KOPT-K1 (cell line): Measurements from ENCODE around the gene DOCK2.
"Not testable (repeated sequence)": the region's sequence is repeated elsewhere in the genome, so short reads cannot be mapped to it uniquely, and the experiment has no call there.

Experiments
- H3K27ac ChIP-seq: fragments of 200-600 bp; sonication (generic); 2 replicates; pipeline ENCODE4 v1.5.1; 2016; ENCODE audit warnings: antibody characterized with exemption, mild to moderate bottlenecking, low read depth, low read length; ENCODE audit not compliant: poor library complexity, severe bottlenecking
- H3K36me3 ChIP-seq: fragments of 200-600 bp; sonication (generic); 2 replicates; pipeline ENCODE4 v1.5.1; 2017; ENCODE audit warnings: antibody characterized with exemption, mild to moderate bottlenecking, low read length, moderate library complexity; ENCODE audit not compliant: insufficient read depth
- H3K9me3 ChIP-seq: fragments of 200-600 bp; sonication (generic); 2 replicates; pipeline ENCODE4 v1.5.1; 2017; ENCODE audit warnings: antibody characterized with exemption, low read length, mild to moderate bottlenecking; ENCODE audit not compliant: insufficient read depth, poor library complexity, severe bottlenecking

The DOCK2 gene

DNA sequence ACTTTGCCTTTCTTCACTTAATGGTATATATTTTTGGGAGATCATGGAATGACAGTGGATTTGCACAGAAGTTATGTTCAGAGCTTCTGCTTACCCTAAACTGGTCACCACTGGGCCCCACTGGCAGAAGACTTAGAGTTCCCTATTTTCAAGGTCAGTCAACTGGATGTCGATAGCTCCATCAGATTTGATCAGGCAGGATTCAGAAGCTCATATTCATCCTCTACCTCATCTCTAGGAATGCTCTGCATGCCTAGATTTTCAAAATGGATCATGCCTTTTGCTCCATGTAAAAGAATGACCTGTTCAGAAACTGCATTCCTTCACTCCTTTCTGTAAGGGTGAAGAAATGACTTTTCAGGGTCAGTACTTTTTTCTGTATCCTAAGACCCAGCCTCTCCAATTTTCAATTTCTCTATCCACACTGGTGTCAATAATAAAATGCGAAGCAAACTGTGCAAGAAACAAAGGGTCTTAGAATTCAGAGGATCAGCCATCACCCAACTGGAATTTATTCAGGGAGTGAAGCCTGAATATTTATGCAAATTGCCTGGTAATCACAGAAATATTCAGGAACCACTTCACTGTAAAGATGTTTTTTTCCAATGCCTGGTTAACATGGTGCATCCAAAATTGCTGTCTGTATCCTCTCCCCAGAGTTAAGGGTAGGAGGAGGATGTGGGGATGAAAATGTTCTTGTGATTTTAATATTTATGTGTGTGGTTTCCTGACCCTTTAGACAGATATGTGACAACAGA, 125.4 kb downstream of the DOCK2 start:
- H3K9me3 ChIP-seq = no peaks in the 10 kb centered on the region

DNA sequence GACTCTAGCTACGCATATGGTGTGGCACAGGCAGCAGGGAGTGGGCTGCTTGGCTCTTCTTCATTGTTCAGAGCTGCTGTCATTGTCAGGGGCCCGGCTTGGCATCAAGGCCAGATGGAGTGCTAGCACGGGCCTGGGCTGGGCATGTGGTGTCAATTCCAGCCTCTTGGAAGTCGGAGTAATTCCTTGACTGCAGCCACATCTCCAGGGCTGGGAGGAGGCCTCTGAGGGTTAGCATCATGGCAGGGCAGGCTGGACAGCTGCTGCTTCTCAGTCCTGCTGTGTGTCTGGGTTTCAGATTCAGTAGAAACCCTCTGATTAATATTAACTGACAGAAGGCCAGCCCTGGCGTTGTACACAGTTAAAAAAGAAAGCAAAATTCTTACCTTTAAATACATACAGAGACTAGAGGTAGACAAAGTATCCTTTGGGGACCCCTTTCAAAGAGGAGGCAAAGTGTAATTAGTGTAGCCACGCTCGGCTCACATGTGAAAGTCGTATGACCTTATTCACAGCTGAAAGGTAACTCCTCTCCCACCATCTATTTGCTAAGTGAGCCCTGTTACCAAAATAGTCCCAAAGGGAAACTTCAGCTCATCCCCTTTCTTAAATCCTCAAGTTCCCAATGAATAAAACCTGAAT, 126.4 kb downstream of the DOCK2 start:
- Histone ChIP-seq H3K27ac (no peak overlapping the region), H3K36me3 (peaks cover 97% of the 10 kb centered on the region), H3K9me3 (no peaks in the 10 kb centered on the region)

More for the DNA sequence above, 125.4 kb downstream of the DOCK2 start:
- H3K27ac ChIP-seq = no peak overlapping the region
- H3K36me3 ChIP-seq = peaks cover 99% of the 10 kb centered on the region

DNA sequence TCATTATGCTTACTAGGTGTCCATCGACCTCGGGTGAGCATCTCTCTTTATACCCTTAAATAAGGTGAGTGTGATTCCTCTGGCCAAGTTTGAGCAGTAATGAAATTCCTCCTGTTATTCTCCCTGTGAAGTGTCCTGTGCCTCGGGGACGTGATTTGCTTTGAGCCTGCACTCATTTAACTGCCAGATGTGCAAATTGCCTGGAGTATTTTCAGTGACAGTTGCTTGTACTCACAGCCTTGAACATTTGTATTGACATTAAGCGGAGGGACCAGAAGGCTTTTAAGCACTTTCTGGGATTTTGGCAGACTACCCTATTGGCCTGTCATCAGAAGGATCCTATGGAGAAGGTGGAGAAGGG, 126.9 kb downstream of the DOCK2 start:
- Histone ChIP-seq H3K27ac (no peak overlapping the region), H3K36me3 (peaks cover 97% of the 10 kb centered on the region), H3K9me3 (no peaks in the 10 kb centered on the region)

DNA sequence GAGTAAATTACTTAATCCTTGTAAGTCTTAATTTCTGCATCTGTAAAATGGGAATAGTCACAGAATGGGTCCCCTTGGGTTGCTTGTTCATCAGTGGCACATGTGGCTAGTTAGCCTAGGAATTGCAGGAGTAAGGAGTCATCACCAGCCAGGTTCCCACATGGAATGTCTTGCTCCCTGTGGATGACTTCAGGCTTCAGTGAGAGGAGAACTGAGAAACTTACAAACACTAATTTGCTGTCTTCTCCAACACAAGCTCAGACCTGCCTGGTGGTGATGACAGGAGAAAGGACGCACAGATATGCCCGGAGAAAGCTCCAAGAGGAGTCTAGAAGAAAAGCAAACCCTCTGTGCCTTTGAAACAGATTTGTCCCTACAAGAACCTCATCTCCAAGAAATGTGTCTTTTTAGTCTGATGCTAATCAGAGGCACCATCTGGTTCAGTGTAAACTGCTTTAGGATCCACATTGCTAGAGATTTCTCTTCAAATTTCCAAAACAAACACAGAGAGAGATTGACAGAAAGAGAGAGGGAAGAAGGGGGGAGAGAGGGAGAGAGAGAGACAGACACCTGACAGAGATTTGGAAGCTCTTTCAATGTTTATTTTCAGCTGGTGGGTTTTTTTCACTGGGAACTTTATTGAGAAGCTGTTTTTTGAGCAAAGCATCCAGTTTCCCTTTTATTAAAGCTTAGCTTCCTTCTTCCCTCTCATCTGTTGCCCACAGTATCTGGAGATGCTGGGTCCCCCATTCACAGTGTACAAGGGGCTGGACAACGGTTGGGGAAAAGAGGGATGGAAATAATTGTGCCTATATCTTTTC, 128.3 kb downstream of the DOCK2 start:
- peaks cover 93% of the 10 kb centered on the region for H3K36me3 ChIP-seq
- no peak overlapping the region for H3K27ac ChIP-seq
- no peaks in the 10 kb centered on the region for H3K9me3 ChIP-seq

DNA sequence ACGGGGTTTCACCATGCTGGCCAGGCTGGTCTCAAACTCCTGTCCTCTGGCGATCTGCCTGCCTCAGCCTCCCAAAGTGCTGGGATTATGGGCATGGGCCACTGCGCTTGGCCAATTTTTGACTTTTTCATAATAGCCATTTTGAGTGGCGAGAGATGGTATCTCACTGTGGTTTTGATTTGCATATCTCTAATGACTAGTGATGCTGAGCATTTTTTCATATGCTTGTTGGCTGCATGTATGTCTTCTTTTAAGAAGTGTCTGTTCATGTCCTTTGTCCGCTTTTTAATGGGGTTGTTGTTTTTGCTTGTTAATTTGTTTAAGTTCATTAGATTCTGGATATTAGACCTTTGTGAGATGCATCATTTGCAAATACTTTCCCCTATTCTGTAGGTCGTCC, 129.9 kb downstream of the DOCK2 start:
- H3K36me3 ChIP-seq = peaks cover 82% of the 10 kb centered on the region
- H3K9me3 ChIP-seq, H3K27ac ChIP-seq: not testable (repeated sequence)

DNA sequence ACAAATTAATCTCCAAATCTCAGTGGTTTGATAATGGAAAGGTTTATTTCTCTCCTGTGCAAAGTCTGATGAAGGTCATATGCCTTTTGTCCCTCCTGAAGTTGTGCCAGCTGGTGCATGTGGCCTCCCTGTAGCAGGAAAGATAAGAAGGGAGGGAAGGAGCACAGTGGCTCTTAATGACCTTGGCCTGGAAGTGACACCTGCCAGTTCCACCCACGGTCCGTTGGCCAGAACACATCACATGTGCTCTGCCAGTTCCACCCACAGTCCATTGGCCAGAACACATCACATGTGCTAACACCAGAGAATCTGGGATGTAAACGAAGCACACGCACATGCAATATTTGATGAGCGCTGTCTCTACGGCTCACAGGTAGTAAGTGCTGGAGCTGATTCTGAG, 130.9 kb downstream of the DOCK2 start:
- no peak overlapping the region for H3K27ac ChIP-seq
- peaks cover 82% of the 10 kb centered on the region for H3K36me3 ChIP-seq
- no peaks in the 10 kb centered on the region for H3K9me3 ChIP-seq

DNA sequence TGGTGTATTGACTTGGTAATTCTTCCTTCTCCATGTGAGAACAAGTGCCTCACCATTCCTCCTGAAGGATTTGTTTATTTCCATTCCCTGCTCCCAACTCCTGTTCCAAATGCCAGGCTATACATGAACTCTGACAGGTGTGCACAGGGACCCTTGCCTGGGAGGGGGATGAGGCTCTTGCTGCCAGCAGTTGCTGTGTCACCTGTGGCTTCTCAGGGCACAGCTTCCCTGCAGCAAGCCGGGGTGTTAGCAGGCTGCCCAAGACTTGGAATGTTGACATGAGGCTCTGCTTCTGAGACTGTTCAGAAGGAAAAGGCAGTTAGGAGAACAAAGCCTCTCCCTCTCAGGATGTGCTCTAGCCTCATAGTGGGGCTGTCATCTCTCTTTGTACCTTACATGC, 131.3 kb downstream of the DOCK2 start:
- H3K36me3 ChIP-seq = peaks cover 82% of the 10 kb centered on the region
- no peak overlapping the region for H3K27ac ChIP-seq
- no peaks in the 10 kb centered on the region for H3K9me3 ChIP-seq

DNA sequence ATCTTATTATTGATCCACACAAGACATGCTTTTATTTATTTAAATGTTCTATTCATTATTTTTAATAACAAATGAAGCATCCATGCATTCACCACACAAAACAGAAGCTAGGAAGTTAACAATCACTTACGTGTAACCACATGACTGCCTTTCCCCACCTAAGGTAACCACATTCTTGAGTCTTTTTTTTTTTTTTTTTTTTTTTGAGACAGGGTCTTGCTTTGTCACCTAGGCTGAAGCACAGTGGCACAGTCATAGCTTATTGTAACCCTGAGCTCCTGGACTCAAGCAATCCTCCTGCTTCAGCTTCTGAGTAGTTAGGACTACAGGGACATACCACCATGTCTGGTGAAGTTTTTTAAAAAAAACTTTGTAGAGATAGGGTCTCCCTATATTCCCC, 133.0 kb downstream of the DOCK2 start:
- Histone ChIP-seq H3K9me3 (no peaks in the 10 kb centered on the region), H3K27ac (no peak overlapping the region), H3K36me3 (peaks cover 82% of the 10 kb centered on the region)

DNA sequence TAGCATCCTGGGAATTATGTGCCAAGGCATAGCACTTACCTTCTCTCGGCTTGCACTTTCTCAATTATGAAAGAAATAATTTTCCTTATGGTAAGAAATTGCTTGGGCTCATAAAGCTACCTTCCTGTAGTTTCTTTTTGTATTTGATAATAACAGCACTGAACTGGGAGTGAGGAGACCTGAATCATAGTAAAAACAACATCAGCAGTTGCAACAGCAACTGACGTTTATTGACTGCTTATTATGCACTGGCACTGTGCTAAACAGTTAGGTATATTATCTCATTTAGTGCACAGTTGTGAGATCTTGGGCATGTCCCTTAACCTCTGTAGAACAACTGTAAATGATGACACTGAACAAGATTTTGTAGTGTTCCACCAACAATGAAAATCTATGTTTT, 135.2 kb downstream of the DOCK2 start:
- no peak overlapping the region for H3K27ac ChIP-seq
- H3K9me3 ChIP-seq = no peaks in the 10 kb centered on the region
- peaks cover 77% of the 10 kb centered on the region for H3K36me3 ChIP-seq

DNA sequence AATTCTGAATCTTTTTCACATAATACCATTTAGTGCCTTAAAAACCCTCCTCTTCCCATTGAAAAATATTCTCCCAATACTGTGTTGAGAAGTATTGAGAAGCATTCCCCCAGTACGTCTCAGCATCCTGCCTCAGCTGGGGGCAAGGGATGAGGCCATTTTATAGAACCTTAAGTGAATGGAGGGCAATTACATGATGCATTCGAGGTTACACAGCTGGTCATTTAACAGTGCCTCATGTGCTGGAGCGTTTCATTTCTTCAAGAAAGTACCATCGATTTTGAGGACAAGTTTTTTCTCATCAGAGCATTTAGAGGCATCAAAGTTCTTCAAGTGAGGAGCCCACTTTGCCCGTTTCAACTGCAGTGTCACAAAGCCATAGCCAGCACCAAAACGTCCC, 135.6 kb downstream of the DOCK2 start:
- Histone ChIP-seq H3K36me3 (peaks cover 79% of the 10 kb centered on the region), H3K9me3 (no peaks in the 10 kb centered on the region)

DNA sequence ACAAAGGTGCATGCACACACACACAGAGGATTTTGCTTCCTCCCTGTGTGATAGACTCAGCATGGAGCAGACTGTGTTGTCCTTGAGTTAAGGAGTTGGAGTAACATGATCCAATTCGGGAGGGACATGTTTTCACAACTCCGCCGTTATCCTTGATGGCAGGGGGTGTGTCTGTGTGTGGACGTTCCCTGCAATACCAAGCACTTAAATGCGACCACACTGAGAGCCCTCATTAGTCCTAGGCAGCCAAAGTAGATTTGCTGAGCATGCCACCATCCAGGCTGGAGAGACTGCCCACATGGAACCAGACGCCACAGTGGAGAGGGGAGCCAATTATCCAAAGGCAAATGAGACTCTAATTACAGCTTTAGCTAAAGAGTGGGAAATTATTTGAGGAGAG, 140.1 kb downstream of the DOCK2 start:
- peaks cover 93% of the 10 kb centered on the region for H3K36me3 ChIP-seq
- no peaks in the 10 kb centered on the region for H3K9me3 ChIP-seq
- H3K27ac ChIP-seq = no peak overlapping the region

More for the DNA sequence above, 135.6 kb downstream of the DOCK2 start:
- H3K27ac ChIP-seq = no peak overlapping the region

DNA sequence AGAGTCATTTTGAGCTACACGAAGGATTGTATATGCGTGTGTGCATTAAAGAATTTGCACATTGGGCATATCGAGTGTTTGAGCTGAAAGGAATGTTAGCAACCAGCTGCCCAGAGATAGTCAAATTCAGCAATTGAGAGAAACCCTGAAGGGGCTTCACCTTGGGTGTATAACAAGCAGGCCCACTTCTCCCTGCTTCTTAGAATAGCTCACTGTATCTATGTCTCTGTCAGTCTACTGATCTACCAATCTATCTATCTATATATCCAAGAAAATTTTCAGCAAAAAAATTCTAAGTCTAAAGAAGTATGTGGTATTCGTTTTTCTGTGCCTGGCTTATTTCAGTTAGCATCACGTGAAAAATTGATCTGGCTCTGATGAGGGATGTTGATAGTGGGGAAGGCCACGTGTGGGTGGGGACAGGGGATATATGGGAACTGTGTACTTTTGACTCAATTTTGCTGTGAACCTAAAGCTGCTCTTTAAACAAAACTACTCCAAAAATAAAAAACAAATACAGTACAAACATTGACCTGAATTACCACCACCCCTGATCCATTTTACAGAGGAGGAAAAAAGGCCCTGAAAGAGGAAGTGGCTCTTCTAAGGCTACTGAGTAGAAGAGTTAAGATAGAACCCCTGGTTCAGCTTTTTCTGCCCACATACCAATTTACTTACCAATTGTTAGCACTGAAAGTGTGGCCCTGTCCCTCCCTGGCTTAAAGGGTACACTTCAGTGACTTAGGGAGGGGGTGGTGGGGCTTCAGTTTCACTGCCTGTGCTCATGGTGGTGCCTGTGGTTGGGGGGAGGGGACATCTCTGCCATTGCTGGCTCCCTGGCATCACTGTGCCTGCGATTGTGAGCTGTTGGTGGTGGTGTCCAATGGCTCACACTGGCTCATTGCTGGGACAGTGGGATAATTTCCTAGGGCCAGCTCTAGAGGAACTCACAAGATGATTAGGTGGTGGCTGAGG, 141.8 kb downstream of the DOCK2 start:
- H3K36me3 ChIP-seq = peaks cover 86% of the 10 kb centered on the region
- no peak overlapping the region for H3K27ac ChIP-seq
- no peaks in the 10 kb centered on the region for H3K9me3 ChIP-seq

DNA sequence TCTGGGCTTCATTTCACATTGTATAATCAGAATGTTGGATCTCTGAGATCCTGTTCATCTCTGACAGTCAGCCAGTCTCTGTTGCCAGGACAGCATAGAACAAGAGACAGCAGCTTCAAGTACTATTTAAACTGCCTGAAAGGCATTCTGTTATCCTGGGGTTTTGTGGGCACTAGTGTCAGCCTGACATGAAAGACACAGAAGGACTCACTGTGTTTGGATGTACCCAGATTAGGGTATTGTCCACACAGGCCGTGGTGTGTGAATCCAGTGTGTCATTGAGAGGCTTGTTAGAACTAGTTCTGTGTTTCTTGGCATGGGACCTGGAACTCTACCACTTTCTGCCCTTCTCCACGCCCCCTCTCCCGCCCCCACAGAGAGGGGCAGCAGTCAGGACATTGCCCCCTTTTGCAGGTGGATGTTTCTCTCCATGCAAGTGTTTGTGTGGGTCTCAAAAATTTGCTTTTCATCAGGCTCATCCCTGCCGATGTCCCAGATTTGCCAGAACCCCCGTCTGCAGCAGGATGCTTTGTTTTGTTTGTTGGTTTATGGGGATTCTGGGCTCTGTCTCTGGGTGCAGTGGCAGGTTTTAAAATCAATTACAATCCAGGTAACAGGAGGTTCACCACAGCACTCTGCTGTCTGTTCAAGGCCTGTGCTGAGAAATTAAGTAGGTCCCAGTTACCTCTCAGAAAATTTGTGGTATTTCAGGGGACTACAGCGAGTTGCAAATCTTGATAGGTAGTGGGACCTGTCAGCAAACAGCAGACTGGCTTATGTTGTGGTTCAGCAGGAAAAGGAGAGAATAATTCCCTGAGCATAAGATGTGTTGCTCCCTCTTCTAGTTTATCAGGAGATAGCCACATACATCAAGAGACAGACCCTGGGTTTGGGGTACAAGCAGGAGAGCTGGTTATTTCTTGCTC, 144.6 kb downstream of the DOCK2 start:
- peaks cover 80% of the 10 kb centered on the region for H3K36me3 ChIP-seq
- H3K27ac ChIP-seq = no peak overlapping the region
- H3K9me3 ChIP-seq = no peaks in the 10 kb centered on the region
